Measurements from ENCODE around the gene CARD6.

DNA sequence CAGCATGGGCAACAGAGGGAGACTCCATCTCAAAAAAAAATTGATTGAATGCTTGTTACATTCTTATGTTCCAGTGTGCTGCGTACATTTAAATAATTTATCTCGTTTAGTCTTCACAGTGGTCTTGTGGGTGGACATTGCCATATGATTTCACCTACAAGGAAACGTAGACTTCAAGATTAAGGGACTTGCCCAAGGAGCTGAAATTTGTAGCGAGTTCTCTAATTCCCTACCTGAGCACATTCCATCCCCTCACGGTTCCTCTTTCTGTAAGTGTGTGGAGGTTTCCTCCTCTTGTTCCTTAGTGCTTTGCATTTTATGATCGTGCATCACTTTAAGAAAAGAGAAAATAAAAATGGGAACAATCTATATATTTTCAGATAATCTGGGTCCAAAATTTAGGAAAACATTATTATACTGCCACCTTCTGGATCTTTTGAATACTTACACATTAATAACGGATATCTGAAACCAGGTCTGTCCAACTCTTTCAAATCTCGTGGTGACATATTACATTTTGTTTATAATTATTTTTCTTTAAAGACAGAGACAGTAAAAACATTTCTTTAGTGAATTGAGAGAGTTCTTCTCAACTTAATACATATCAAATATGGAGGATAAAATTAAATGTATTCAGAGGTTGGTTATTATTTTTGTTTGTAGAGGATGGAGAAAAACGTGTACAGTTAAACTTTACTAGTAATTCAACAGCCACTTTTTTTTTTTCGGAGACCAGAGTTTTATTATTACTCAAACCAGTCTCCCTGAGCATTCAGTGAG, 38.2 kb downstream of the CARD6 start:
- TF ChIP-seq, protein P1, sequence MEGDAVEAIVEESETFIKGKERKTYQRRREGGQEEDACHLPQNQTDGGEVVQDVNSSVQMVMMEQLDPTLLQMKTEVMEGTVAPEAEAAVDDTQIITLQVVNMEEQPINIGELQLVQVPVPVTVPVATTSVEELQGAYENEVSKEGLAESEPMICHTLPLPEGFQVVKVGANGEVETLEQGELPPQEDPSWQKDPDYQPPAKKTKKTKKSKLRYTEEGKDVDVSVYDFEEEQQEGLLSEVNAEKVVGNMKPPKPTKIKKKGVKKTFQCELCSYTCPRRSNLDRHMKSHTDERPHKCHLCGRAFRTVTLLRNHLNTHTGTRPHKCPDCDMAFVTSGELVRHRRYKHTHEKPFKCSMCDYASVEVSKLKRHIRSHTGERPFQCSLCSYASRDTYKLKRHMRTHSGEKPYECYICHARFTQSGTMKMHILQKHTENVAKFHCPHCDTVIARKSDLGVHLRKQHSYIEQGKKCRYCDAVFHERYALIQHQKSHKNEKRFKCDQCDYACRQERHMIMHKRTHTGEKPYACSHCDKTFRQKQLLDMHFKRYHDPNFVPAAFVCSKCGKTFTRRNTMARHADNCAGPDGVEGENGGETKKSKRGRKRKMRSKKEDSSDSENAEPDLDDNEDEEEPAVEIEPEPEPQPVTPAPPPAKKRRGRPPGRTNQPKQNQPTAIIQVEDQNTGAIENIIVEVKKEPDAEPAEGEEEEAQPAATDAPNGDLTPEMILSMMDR (CRISPR knock-in tag; IDR thresholded peaks at IDR 0.05), result peak; percentile 51
- no peak for TF ChIP-seq ZNF224 (CRISPR knock-in tag; IDR thresholded peaks at IDR 0.05)
- no peak for TF ChIP-seq GABPA (IDR thresholded peaks at IDR 0.05; ENCODE audit: low read depth, low read length)
- no peak for TF ChIP-seq GABPA (CRISPR knock-in tag; IDR thresholded peaks at IDR 0.05; ENCODE audit: low read depth)
- TF ChIP-seq ZNF431 (CRISPR knock-in tag; IDR thresholded peaks at IDR 0.05; ENCODE audit: borderline replicate concordance, low read depth), result no peak
- no peak for TF ChIP-seq CHD4 (IDR thresholded peaks at IDR 0.05; ENCODE audit: borderline replicate concordance, low read length)
- no peak for TF ChIP-seq MAFF (IDR thresholded peaks at IDR 0.05; ENCODE audit: low read depth, low read length)
- TF ChIP-seq POLR2A (IDR thresholded peaks at IDR 0.05; ENCODE audit: insufficient read depth in 1 of 2, low read depth in 2 of 2, low read length in 2 of 2), result no peak
